ENCODE data around the gene BEND7.

DNA sequence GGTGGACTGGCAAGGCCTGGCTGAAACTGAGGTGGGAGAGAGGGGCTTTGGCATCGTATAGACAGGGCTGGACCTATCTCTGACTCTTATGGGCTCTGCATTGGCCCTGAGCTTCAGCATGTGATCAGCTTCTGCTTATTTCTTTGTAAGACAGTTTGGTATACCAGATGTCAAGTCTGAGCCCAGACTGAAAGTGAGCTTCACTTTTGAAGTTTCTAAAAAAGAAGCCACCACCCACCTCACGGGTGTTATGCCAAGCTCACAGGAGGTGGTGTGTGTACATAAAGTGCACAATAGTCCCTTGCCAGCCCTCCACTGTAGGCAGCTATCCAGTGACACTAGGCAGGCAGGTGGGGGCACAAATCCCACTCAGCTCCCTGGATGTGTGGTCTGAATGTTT is 112.1 kb downstream of the BEND7 start:
- TF ChIP-seq PAX5 (IDR thresholded peaks at IDR 0.05; ENCODE audit: insufficient read depth, low read length, severe bottlenecking) (no peak), POLR2A (IDR thresholded peaks at IDR 0.05; ENCODE audit: low read depth, low read length) (no peak)
